Fibroblast of pulmonary artery (primary cell): Measurements from ENCODE around the gene HPCA.

Experiments
- DNase-seq: peaks from one replicate; pipeline ENCODE4 v3.0.0-alpha.2; 2010; ENCODE audit warnings: low read depth
- H3K4me3 ChIP-seq: replicated peaks from 2 replicates; pipeline ENCODE4 v1.5.1; 2011; ENCODE audit warnings: low read depth, mild to moderate bottlenecking, control low read depth, low read length, moderate library complexity
- CTCF ChIP-seq: IDR thresholded peaks from 2 replicates; pipeline ENCODE4 v1.5.1; 2011; ENCODE audit warnings: mild to moderate bottlenecking, control low read depth, low read length, inconsistent platforms; ENCODE audit errors: missing control alignments

The HPCA gene

GRCh38 chr1:32899586-32900296 lies 13.4 kb downstream of the HPCA start:
- DNase-seq = no peak
- no peak overlapping the region for H3K4me3 ChIP-seq
- no peak for TF ChIP-seq CTCF

- peak overlapping the region; percentile 62 for H3K4me3 ChIP-seq
- TF ChIP-seq CTCF = no peak
- no peak for DNase-seq
Observed at GRCh38 chr1:32900371-32900955, 14.2 kb downstream of the HPCA start.

- DNase-seq = no peak
- TF ChIP-seq CTCF = no peak
- H3K4me3 ChIP-seq = peak within 1 kb of the TSS; percentile 62
Observed at GRCh38 chr1:32900956-32901822, 14.9 kb downstream of the HPCA start, which contains the start of gene TMEM54. TSS of gene TMEM54 (minus strand) at chr1:32901389. CDS start at chr1:32901238, 151 bp downstream.

GRCh38 chr1:32901823-32902534 lies 15.7 kb downstream of the HPCA start:
- DNase-seq = no peak
- peak overlapping the region; percentile 62 for H3K4me3 ChIP-seq
- TF ChIP-seq CTCF = no peak

- no peak for DNase-seq
- H3K4me3 ChIP-seq = no peak overlapping the region
- no peak for TF ChIP-seq CTCF
Observed at GRCh38 chr1:32902535-32902920, 16.2 kb downstream of the HPCA start.

GRCh38 chr1:32903991-32904785 lies 17.9 kb downstream of the HPCA start:
- no peak for DNase-seq
- TF ChIP-seq CTCF = no peak
- H3K4me3 ChIP-seq = no peak overlapping the region
